ENCODE data around the gene TSTD2. TPM values are rescaled to one million over a fixed set of nuclear protein-coding genes. Genes with fewer than 3 reads are reported as not detected.

The TSTD2 gene
- total RNA-seq, 4 donors from 2014 or later = 13.8 to 21.9 (median 19.4) TPM

- TF ChIP-seq CTCF (IDR thresholded peaks at IDR 0.05) = no peak
- ATAC-seq (ENCODE audit: low FRiP score) = no peak
- DNase-seq (ENCODE audit: low spot score) = no peak
Observed at GRCh38 chr9:97556036-97556720, 77.0 kb downstream of the TSTD2 start.

- ATAC-seq (ENCODE audit: low FRiP score) (no peak), DNase-seq (ENCODE audit: low spot score) (no peak)
- TF ChIP-seq CTCF (IDR thresholded peaks at IDR 0.05) = no peak
Observed at GRCh38 chr9:97555164-97555563, 78.0 kb downstream of the TSTD2 start.

GRCh38 chr9:97554566-97555075, 78.5 kb downstream of the TSTD2 start:
- ATAC-seq (ENCODE audit: low FRiP score) = no peak
- TF ChIP-seq CTCF (IDR thresholded peaks at IDR 0.05) = no peak
- DNase-seq (ENCODE audit: low spot score) = no peak

- DNase-seq (ENCODE audit: low spot score) (no peak), ATAC-seq (ENCODE audit: low FRiP score) (no peak)
- TF ChIP-seq CTCF (IDR thresholded peaks at IDR 0.05) = no peak
Observed at GRCh38 chr9:97553841-97554240, 79.3 kb downstream of the TSTD2 start.

GRCh38 chr9:97553141-97553540, 80.0 kb downstream of the TSTD2 start:
- DNase-seq (ENCODE audit: low spot score) (no peak), ATAC-seq (ENCODE audit: low FRiP score) (no peak)
- TF ChIP-seq CTCF (IDR thresholded peaks at IDR 0.05) = no peak

GRCh38 chr9:97551308-97551707, 81.9 kb downstream of the TSTD2 start:
- DNase-seq (ENCODE audit: low spot score) (no peak), ATAC-seq (ENCODE audit: low FRiP score) (no peak)
- TF ChIP-seq CTCF (IDR thresholded peaks at IDR 0.05) = no peak

- DNase-seq (ENCODE audit: low spot score) (no peak), ATAC-seq (ENCODE audit: low FRiP score) (no peak)
- TF ChIP-seq CTCF (IDR thresholded peaks at IDR 0.05) = no peak
Observed at GRCh38 chr9:97550386-97550785, 82.8 kb downstream of the TSTD2 start.

Measured in omental fat pad (tissue), 4 donors.